NB4 (cell line): ENCODE measurements around the gene TEX55.
"Not testable (repeated sequence)": the region's sequence is repeated elsewhere in the genome, so short reads cannot be mapped to it uniquely, and the experiment has no call there.

ENCODE experiments used
- DNase-seq: peaks from one replicate; pipeline ENCODE4 v3.0.0; 2010; ENCODE audit warnings: low read depth
- H3K4me3 ChIP-seq: one replicate; pipeline ENCODE4 v1.5.1; 2011; ENCODE audit warnings: mild to moderate bottlenecking, low read depth, low read length, moderate library complexity
- MAX ChIP-seq: IDR thresholded peaks from 2 replicates; pipeline ENCODE4 v1.6.1; 2011; ENCODE audit warnings: low read depth, low read length
- MYC ChIP-seq: IDR thresholded peaks from 2 replicates; pipeline ENCODE4 v1.6.1; 2011; ENCODE audit warnings: low read depth, low read length
- POLR2A ChIP-seq: IDR thresholded peaks from 2 replicates; pipeline ENCODE4 v1.6.1; 2011; ENCODE audit warnings: mild to moderate bottlenecking; ENCODE audit not compliant: insufficient read length; ENCODE audit errors: extremely low read depth
- TF ChIP-seq, protein P1 (sequence below): IDR thresholded peaks from one replicate; pipeline ENCODE4 v1.5.1; 2012; ENCODE audit warnings: low read depth, low read length

Gene TEX55

DNA sequence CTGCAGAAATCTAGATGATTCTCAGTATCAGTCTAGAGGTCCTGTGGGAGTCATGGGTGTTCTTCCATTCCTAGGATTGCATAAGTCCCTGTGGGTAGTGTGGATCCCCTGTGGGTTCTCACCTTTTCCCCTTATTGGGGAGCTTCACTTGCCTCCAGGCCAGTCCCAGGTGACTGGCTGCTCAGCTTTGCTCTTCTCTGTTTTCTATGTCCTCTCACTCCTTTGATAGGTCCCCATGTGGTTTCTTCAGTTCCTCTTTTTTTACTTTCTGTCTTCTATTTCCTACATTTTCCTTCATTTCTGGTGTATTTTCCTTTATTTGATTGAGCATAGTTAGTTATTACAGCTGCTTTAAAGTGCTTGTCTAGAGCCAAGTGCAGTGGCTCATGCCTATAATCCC, 10.9 kb downstream of the TEX55 start:
- no peak for DNase-seq
- TF ChIP-seq MAX: no peak
- TF ChIP-seq POLR2A: no peak
- TF ChIP-seq, protein P1, sequence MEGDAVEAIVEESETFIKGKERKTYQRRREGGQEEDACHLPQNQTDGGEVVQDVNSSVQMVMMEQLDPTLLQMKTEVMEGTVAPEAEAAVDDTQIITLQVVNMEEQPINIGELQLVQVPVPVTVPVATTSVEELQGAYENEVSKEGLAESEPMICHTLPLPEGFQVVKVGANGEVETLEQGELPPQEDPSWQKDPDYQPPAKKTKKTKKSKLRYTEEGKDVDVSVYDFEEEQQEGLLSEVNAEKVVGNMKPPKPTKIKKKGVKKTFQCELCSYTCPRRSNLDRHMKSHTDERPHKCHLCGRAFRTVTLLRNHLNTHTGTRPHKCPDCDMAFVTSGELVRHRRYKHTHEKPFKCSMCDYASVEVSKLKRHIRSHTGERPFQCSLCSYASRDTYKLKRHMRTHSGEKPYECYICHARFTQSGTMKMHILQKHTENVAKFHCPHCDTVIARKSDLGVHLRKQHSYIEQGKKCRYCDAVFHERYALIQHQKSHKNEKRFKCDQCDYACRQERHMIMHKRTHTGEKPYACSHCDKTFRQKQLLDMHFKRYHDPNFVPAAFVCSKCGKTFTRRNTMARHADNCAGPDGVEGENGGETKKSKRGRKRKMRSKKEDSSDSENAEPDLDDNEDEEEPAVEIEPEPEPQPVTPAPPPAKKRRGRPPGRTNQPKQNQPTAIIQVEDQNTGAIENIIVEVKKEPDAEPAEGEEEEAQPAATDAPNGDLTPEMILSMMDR: no peak
- TF ChIP-seq MYC: no peak
- H3K4me3 ChIP-seq: no peak overlapping the region

DNA sequence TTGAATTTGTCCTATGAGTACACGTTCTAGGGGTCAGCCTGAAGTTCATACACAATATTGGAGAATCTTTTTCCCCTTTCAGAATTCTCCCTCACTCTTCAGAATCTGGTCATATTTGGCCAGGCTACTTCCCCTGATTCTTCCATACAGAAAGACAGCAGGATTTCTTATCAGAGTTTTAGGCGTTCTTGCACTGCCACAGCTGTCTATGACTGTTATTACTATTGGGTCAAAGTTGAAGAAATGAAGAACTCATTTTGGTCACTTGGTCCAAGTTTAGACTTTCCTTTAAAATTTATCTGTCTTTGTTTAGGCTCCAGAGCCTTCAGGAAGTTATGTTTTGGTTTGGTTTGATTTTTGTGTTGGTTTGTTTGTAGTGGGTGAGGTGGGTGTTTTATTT, 12.0 kb downstream of the TEX55 start:
- no peak overlapping the region for H3K4me3 ChIP-seq
- TF ChIP-seq POLR2A (no peak), MAX (no peak), MYC (no peak)
- TF ChIP-seq, protein P1: no peak
- DNase-seq: no peak

GRCh38 chr3:119160361-119160760, 14.4 kb downstream of the TEX55 start:
- DNase-seq: no peak
- no peak overlapping the region for H3K4me3 ChIP-seq
- TF ChIP-seq, protein P1: no peak
- TF ChIP-seq MYC (no peak), MAX (no peak), POLR2A (no peak)

DNA sequence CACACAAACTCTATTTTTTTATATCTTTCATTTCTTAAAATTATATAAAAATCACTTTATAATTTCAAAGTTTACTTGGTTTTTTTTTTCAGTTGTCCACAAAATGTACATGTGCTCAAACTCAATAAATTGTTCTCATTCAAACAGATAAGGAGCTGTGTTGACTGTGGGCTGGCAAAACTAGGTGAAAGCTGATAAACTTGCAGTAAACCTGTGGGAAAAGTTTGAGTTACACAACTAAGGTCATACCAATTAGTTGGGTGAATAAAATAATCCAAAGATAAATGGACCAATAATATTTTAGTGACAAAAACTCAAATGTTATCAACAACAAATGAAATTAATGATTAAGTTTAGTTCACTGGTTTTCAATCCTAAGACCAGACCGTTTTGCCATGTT, 14.8 kb downstream of the TEX55 start:
- TF ChIP-seq MAX (no peak), MYC (no peak), POLR2A (no peak)
- TF ChIP-seq, protein P1: no peak
- DNase-seq: no peak
- no peak overlapping the region for H3K4me3 ChIP-seq

- TF ChIP-seq MYC (no peak), POLR2A (no peak), MAX (no peak)
- H3K4me3 ChIP-seq: no peak overlapping the region
- no peak for DNase-seq
Measured at GRCh38 chr3:119161240-119161639, 15.3 kb downstream of the TEX55 start.

DNA sequence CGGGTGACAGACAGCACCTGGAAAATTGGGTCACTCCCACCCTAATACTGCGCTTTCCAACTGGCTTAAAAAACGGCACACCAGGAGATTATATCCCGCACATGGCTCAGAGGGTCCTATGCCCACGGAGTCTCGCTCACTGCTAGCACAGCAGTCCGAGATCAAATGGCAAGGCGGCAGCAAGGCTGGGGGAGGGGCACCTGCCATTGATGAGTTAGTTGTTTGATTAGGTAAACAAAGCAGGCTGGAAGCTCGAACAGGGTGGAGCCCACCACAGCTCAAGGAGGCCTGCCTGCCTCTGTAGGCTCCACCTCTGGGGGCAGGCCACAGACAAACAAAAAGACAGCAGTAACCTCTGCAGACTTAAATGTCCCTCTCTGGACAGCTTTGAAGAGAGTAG, 18.8 kb downstream of the TEX55 start:
- not testable (repeated sequence) for DNase-seq, H3K4me3 ChIP-seq

DNA sequence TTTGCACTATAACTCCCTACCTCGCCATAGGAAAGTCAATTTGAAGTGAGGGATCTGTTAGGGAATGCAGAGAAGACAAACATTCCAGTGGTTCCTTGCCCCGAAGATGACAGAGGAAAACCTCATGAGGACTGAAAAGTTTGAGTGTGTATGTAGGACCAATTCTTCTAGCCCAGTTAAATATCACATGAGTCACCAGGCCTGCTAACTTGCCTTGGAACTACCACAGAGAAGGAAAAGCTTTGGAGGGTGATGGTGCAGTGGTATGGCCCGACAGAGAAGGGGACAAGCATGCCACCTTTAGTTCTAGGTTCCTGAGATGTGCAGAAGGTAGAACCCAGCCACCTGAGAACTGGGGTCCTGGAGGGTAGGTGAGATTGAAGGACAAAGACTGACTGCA, 24.9 kb downstream of the TEX55 start:
- H3K4me3 ChIP-seq: no peak overlapping the region
- TF ChIP-seq MAX: no peak
- TF ChIP-seq, protein P1: no peak
- no peak for TF ChIP-seq MYC
- TF ChIP-seq POLR2A: no peak
- DNase-seq: no peak
